ENCODE measurements around the gene ATPAF2.

ATPAF2 gene

GRCh38 chr17:17981330-17981729, 57.6 kb downstream of the ATPAF2 start:
- H3K4me3 ChIP-seq (ENCODE audit: insufficient read depth in 1 of 2, low read depth in 1 of 2, low read length in 2 of 2) = no peak overlapping the region
- H3K27me3 ChIP-seq (ENCODE audit: control insufficient read depth in 1 of 2, insufficient read depth in 1 of 2, low read length in 2 of 2) = no peaks in the 10 kb centered on the region
- no peak overlapping the region for H4K8ac ChIP-seq (ENCODE audit: low read length)
- no peak overlapping the region for H2BK12ac ChIP-seq (ENCODE audit: low read length in 2 of 2)
- H4K91ac ChIP-seq (ENCODE audit: low read length) = no peak overlapping the region
- no peak overlapping the region for H3K18ac ChIP-seq (ENCODE audit: low read depth in 1 of 2, low read length in 2 of 2)
- no peaks in the 10 kb centered on the region for H3K36me3 ChIP-seq (ENCODE audit: control insufficient read depth in 1 of 2, insufficient read depth in 2 of 2, low read depth in 1 of 2, low read length in 2 of 2)
- no peak overlapping the region for H2AFZ ChIP-seq (ENCODE audit: low read depth, low read length)
- no peak overlapping the region for H2BK120ac ChIP-seq (ENCODE audit: low read depth, low read length)
- no peak overlapping the region for H2BK5ac ChIP-seq (ENCODE audit: low read depth, low read length, poor library complexity, severe bottlenecking)
- H3K14ac ChIP-seq (ENCODE audit: low read length in 2 of 2) = no peak overlapping the region
- no peak overlapping the region for H3K4me2 ChIP-seq (ENCODE audit: low read length, poor library complexity, severe bottlenecking)
- H3K23ac ChIP-seq (ENCODE audit: low read length in 2 of 2) = no peak overlapping the region
- H3K4ac ChIP-seq (ENCODE audit: low read depth in 1 of 2, low read length in 2 of 2) = no peak overlapping the region
- no peak overlapping the region for H3K27ac ChIP-seq (ENCODE audit: low read length, poor library complexity, severe bottlenecking)
- 91% methylated on average over 8 of the region's 9 CpGs for WGBS
- H2BK15ac ChIP-seq (ENCODE audit: low read depth, poor library complexity, severe bottlenecking) = no peak overlapping the region
- no peak overlapping the region for H3K9ac ChIP-seq (ENCODE audit: low read length)
- no peak for DNase-seq
- H3K4me1 ChIP-seq (ENCODE audit: control insufficient read depth, insufficient read depth, low read depth, low read length) = no peaks in the 10 kb centered on the region
- no peak overlapping the region for H2AK5ac ChIP-seq (ENCODE audit: low read length, severe bottlenecking)
- H3K9me3 ChIP-seq (ENCODE audit: control insufficient read depth, low read length) = no peaks in the 10 kb centered on the region
- H3K79me1 ChIP-seq (replicated peaks; ENCODE audit: low read length, poor library complexity, severe bottlenecking) = no peaks in the 10 kb centered on the region

GRCh38 chr17:17979778-17980177, 59.2 kb downstream of the ATPAF2 start:
- 77% methylated on average over 3 of the region's 3 CpGs for WGBS

GRCh38 chr17:17978481-17979424, 60.2 kb downstream of the ATPAF2 start:
- Histone ChIP-seq H3K14ac (ENCODE audit: low read length in 2 of 2) (no peak overlapping the region), H2BK120ac (ENCODE audit: low read depth, low read length) (no peak overlapping the region), H3K79me1 (replicated peaks; ENCODE audit: low read length, poor library complexity, severe bottlenecking) (no peaks in the 10 kb centered on the region), H2AK5ac (ENCODE audit: low read length, severe bottlenecking) (no peak overlapping the region), H2BK12ac (ENCODE audit: low read length in 2 of 2) (no peak overlapping the region), H3K36me3 (ENCODE audit: control insufficient read depth in 1 of 2, insufficient read depth in 2 of 2, low read depth in 1 of 2, low read length in 2 of 2) (no peaks in the 10 kb centered on the region), H2AFZ (ENCODE audit: low read depth, low read length) (no peak overlapping the region), H3K4me2 (ENCODE audit: low read length, poor library complexity, severe bottlenecking) (no peak overlapping the region), H2BK5ac (ENCODE audit: low read depth, low read length, poor library complexity, severe bottlenecking) (no peak overlapping the region), H3K9ac (ENCODE audit: low read length) (no peak overlapping the region), H2BK15ac (ENCODE audit: low read depth, poor library complexity, severe bottlenecking) (no peak overlapping the region), H3K23ac (ENCODE audit: low read length in 2 of 2) (no peak overlapping the region), H3K27me3 (ENCODE audit: control insufficient read depth in 1 of 2, insufficient read depth in 1 of 2, low read length in 2 of 2) (no peaks in the 10 kb centered on the region), H3K18ac (ENCODE audit: low read depth in 1 of 2, low read length in 2 of 2) (no peak overlapping the region), H3K9me3 (ENCODE audit: control insufficient read depth, low read length) (no peaks in the 10 kb centered on the region), H3K4ac (ENCODE audit: low read depth in 1 of 2, low read length in 2 of 2) (no peak overlapping the region), H3K4me3 (ENCODE audit: insufficient read depth in 1 of 2, low read depth in 1 of 2, low read length in 2 of 2) (no peak overlapping the region), H3K27ac (ENCODE audit: low read length, poor library complexity, severe bottlenecking) (no peak overlapping the region), H4K8ac (ENCODE audit: low read length) (no peak overlapping the region), H3K4me1 (ENCODE audit: control insufficient read depth, insufficient read depth, low read depth, low read length) (no peaks in the 10 kb centered on the region), H4K91ac (ENCODE audit: low read length) (no peak overlapping the region)
- WGBS = 90% methylated on average over 14 of the region's 14 CpGs
- DNase-seq = no peak

More at GRCh38 chr17:17979778-17980177, 59.2 kb downstream of the ATPAF2 start:
- Histone ChIP-seq H3K14ac (ENCODE audit: low read length in 2 of 2) (no peak overlapping the region), H2AK5ac (ENCODE audit: low read length, severe bottlenecking) (peak overlapping the region; percentile 25), H2BK15ac (ENCODE audit: low read depth, poor library complexity, severe bottlenecking) (no peak overlapping the region), H3K79me1 (replicated peaks; ENCODE audit: low read length, poor library complexity, severe bottlenecking) (no peaks in the 10 kb centered on the region), H3K27ac (ENCODE audit: low read length, poor library complexity, severe bottlenecking) (no peak overlapping the region), H4K91ac (ENCODE audit: low read length) (no peak overlapping the region), H3K36me3 (ENCODE audit: control insufficient read depth in 1 of 2, insufficient read depth in 2 of 2, low read depth in 1 of 2, low read length in 2 of 2) (no peaks in the 10 kb centered on the region), H3K4me1 (ENCODE audit: control insufficient read depth, insufficient read depth, low read depth, low read length) (no peaks in the 10 kb centered on the region), H3K4me3 (ENCODE audit: insufficient read depth in 1 of 2, low read depth in 1 of 2, low read length in 2 of 2) (no peak overlapping the region), H3K27me3 (ENCODE audit: control insufficient read depth in 1 of 2, insufficient read depth in 1 of 2, low read length in 2 of 2) (no peaks in the 10 kb centered on the region), H2BK5ac (ENCODE audit: low read depth, low read length, poor library complexity, severe bottlenecking) (no peak overlapping the region), H3K18ac (ENCODE audit: low read depth in 1 of 2, low read length in 2 of 2) (no peak overlapping the region), H3K4ac (ENCODE audit: low read depth in 1 of 2, low read length in 2 of 2) (no peak overlapping the region), H2BK120ac (ENCODE audit: low read depth, low read length) (no peak overlapping the region), H3K9ac (ENCODE audit: low read length) (no peak overlapping the region), H3K4me2 (ENCODE audit: low read length, poor library complexity, severe bottlenecking) (no peak overlapping the region), H2BK12ac (ENCODE audit: low read length in 2 of 2) (no peak overlapping the region), H2AFZ (ENCODE audit: low read depth, low read length) (no peak overlapping the region), H3K23ac (ENCODE audit: low read length in 2 of 2) (peak overlapping the region in 1 of 2 experiments; percentile 51), H3K9me3 (ENCODE audit: control insufficient read depth, low read length) (no peaks in the 10 kb centered on the region), H4K8ac (ENCODE audit: low read length) (no peak overlapping the region)
- no peak for DNase-seq

GRCh38 chr17:17976931-17977570, 61.9 kb downstream of the ATPAF2 start:
- no peak overlapping the region for H2BK5ac ChIP-seq (ENCODE audit: low read depth, low read length, poor library complexity, severe bottlenecking)
- no peak overlapping the region for H3K27ac ChIP-seq (ENCODE audit: low read length, poor library complexity, severe bottlenecking)
- DNase-seq = no peak
- H3K9me3 ChIP-seq (ENCODE audit: control insufficient read depth, low read length) = no peaks in the 10 kb centered on the region
- no peak overlapping the region for H4K91ac ChIP-seq (ENCODE audit: low read length)
- no peak overlapping the region for H2AFZ ChIP-seq (ENCODE audit: low read depth, low read length)
- no peak overlapping the region for H2BK15ac ChIP-seq (ENCODE audit: low read depth, poor library complexity, severe bottlenecking)
- no peak overlapping the region for H3K4me3 ChIP-seq (ENCODE audit: insufficient read depth in 1 of 2, low read depth in 1 of 2, low read length in 2 of 2)
- no peak overlapping the region for H3K23ac ChIP-seq (ENCODE audit: low read length in 2 of 2)
- H3K4ac ChIP-seq (ENCODE audit: low read depth in 1 of 2, low read length in 2 of 2) = no peak overlapping the region
- no peak overlapping the region for H2BK12ac ChIP-seq (ENCODE audit: low read length in 2 of 2)
- H4K8ac ChIP-seq (ENCODE audit: low read length) = no peak overlapping the region
- 89% methylated on average over 10 of the region's 10 CpGs for WGBS
- no peak overlapping the region for H2AK5ac ChIP-seq (ENCODE audit: low read length, severe bottlenecking)
- peak overlapping the region in 1 of 2 experiments; percentile 18 for H3K18ac ChIP-seq (ENCODE audit: low read depth in 1 of 2, low read length in 2 of 2)
- H3K4me1 ChIP-seq (ENCODE audit: control insufficient read depth, insufficient read depth, low read depth, low read length) = no peaks in the 10 kb centered on the region
- H3K27me3 ChIP-seq (ENCODE audit: control insufficient read depth in 1 of 2, insufficient read depth in 1 of 2, low read length in 2 of 2) = no peaks in the 10 kb centered on the region
- no peaks in the 10 kb centered on the region for H3K36me3 ChIP-seq (ENCODE audit: control insufficient read depth in 1 of 2, insufficient read depth in 2 of 2, low read depth in 1 of 2, low read length in 2 of 2)
- no peak overlapping the region for H3K14ac ChIP-seq (ENCODE audit: low read length in 2 of 2)
- H3K9ac ChIP-seq (ENCODE audit: low read length) = no peak overlapping the region
- H3K79me1 ChIP-seq (replicated peaks; ENCODE audit: low read length, poor library complexity, severe bottlenecking) = no peaks in the 10 kb centered on the region
- H2BK120ac ChIP-seq (ENCODE audit: low read depth, low read length) = no peak overlapping the region
- no peak overlapping the region for H3K4me2 ChIP-seq (ENCODE audit: low read length, poor library complexity, severe bottlenecking)

Data from mesenchymal stem cell (in vitro differentiated cells and primary cell).